D721Med (cell line): ENCODE measurements around the gene PTPRG.

Source experiments
- DNase-seq: peaks from one replicate; pipeline ENCODE4 v3.0.0; 2011; ENCODE audit warnings: low spot score; ENCODE audit not compliant: insufficient read length
- FAIRE-seq: peaks from 2 replicates; lab custom pipeline; 2011; peaks lifted over from hg19 to GRCh38; lab: Jason Lieb, UNC
- TF ChIP-seq, protein P1 (sequence below): IDR thresholded peaks from 2 replicates; pipeline ENCODE4 v1.5.1; 2012; ENCODE audit warnings: mild to moderate bottlenecking, control low read depth; ENCODE audit not compliant: insufficient read depth; ENCODE audit errors: missing control alignments

The PTPRG gene

DNA sequence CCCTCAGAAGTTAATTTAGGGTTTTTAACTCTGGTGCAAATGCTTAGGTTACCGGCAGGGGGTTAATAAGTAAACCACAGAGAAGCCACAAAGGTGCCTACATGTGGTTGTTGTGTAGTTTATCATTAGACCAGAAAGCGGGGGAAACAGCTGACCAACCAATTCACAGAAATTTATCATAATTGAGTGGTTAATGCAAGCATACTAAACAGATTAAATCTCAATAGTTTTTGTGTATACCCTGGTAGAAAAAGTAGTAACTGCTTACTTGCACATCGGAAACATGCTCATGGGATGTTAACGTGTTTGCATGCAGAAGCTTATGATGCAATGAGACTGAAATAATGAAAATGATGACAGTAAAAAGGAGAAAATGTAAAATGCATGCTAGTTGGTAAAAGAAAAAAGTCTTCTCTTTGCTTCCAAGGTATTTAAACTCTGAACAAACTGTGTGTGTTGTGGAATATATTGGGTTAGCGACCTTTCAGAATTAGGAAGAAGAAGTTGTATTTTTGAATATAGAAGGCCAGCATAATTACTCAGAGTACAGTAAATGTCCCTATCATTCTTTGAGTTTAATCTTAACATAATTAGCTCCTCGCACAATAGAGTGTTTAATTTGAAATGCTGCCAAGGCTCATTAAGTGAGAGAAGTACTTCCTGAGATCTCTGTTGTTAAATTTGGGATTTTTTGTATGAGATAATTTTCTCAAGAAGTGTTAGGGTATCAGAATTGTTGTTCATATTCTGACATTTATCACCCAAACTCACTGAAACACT lies 316.2 kb downstream of the PTPRG start:
- TF ChIP-seq, protein P1, sequence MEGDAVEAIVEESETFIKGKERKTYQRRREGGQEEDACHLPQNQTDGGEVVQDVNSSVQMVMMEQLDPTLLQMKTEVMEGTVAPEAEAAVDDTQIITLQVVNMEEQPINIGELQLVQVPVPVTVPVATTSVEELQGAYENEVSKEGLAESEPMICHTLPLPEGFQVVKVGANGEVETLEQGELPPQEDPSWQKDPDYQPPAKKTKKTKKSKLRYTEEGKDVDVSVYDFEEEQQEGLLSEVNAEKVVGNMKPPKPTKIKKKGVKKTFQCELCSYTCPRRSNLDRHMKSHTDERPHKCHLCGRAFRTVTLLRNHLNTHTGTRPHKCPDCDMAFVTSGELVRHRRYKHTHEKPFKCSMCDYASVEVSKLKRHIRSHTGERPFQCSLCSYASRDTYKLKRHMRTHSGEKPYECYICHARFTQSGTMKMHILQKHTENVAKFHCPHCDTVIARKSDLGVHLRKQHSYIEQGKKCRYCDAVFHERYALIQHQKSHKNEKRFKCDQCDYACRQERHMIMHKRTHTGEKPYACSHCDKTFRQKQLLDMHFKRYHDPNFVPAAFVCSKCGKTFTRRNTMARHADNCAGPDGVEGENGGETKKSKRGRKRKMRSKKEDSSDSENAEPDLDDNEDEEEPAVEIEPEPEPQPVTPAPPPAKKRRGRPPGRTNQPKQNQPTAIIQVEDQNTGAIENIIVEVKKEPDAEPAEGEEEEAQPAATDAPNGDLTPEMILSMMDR, result no peak
- DNase-seq, result no peak
- no peak for FAIRE-seq

DNA sequence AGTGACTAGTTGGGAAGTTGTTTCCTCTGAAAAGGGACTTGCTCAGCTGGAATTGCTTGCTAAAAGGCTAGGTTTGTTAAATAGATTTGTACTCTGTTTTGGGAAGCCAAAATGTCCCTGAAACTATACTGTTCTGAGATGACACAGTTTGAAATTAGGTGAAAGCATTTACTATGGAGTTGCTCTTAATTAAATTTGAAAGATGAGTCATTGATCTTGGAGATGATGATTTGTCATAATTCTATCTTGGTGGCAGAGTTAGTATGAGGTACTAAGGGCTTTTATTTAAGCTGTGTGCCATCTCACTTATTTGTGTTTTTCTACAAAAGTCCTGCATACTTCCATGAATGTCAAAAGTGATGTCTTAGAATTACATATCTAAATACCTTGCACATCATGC lies 320.9 kb downstream of the PTPRG start:
- TF ChIP-seq, protein P1, result no peak
- FAIRE-seq (no peak), DNase-seq (no peak)

DNA sequence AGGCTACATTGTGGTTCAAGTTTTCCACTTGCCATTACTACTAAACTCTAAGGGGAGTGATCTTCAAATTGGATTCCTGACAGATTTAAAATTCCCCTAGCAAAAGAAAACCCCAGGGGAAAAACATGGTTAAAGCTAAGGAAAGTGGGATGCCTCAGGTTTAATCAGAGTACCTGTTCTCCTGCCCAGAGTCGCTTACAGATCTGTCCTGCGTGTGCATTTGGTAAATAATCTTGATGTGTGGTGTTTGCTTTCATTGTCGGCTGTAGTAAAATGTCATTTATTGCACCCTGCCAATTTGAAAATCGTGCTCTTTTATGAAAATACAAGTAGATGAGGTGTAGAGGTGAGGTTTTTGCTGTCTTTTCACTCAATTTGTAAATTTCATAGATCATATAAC lies 323.4 kb downstream of the PTPRG start:
- FAIRE-seq, result no peak
- no peak for DNase-seq
- TF ChIP-seq, protein P1, result no peak

DNA sequence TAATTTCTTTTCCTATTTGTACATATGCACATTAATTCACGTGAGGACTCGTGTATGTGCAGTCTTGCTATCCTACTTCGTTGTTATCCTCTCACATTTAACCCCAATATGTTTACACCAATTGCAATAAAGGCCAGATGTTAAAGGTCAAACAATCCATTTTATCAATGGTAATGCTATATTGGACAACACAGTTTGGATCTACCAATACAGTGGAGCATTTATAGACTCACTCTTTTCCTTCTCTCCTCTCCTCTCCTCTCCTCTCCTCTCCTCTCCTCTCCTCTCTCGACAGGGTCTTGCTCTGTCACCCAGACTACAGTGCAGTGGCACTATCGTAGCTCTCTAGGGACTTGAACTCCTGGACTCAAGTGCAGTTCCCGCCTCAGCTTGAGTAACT lies 324.0 kb downstream of the PTPRG start:
- DNase-seq, result no peak
- FAIRE-seq, result no peak
- TF ChIP-seq, protein P1, result no peak

DNA sequence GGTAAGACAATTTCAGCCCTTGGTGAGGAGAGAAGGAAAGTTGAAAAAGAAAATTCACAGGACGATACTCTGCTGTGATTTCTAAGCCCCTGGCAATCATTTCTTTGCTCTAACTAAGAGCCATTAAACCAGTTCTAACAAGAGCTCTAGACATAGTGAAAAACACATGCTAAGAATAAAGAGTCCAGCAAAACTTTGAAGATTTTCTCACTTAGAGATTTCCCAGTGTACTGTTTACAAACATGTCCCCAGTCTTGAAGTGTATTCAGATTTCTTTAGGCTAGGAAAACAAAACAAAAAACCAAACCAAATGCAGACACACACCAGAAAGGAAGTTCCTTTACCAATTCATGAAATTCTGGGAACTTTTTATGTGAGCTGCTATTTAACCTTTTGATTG lies 325.8 kb downstream of the PTPRG start:
- TF ChIP-seq, protein P1, result no peak
- DNase-seq, result no peak
- FAIRE-seq, result no peak

DNA sequence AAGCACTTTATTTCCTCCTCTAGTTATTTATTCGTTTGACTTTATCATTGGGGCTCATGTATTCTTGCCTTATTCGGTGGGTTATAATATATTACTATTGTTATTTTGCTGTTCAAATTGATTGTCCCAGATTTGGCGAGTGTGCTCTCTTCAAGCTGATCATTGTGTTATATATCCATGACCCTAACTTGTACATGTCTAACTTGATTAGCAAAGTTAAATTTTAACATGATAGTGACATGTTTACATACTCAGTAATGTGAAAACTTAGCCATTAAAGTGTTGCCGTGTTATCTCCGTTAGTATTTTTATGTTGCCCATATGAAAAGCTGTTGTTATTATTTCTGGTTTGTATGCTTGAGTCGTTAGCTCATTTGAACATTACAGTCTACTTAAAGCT lies 327.9 kb downstream of the PTPRG start:
- FAIRE-seq, result no peak
- no peak for DNase-seq
- TF ChIP-seq, protein P1, result no peak

DNA sequence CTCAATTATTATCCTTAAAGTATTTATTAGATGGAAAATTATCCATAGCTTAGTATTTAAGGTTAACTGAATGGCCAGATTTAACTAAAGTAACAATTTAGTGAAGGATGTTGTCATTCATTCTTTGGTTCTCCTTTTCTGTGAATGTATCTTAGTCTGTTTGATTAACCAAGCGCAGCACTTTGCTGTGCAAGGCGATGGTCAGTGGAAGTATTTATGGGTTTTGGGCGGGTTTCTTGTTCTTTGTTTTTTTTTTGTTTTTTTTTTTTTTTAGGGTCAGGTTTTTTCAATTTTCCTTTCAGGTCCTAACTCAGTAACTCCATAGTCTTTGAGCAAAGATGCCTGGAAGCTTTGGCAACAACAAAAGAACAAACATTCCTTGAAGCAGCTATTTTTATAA lies 328.8 kb downstream of the PTPRG start:
- FAIRE-seq, result no peak
- no peak for DNase-seq
- TF ChIP-seq, protein P1, result no peak
